Gastrocnemius medialis (tissue), 4 donors: ENCODE data around the gene ETDC. TPM values are rescaled to one million over a fixed set of nuclear protein-coding genes. Genes with fewer than 3 reads are reported as not detected.

ENCODE experiments used
- ATAC-seq, 2 donors: fragments of 150-250 bp; one replicate each; pipeline ENCODE4 v1.9.1; 2016
- DNase-seq, 2 donors: peaks; one replicate each; pipeline ENCODE4 v3.0.0-alpha.2; 2019
- H3K27ac ChIP-seq, 4 donors: fragments of 200-600 bp; sonication (generic); 1 replicate in 1 of 4; 2 replicates in 3 of 4; pipeline ENCODE4 v1.5.1; 2016 to 2018; ENCODE audit warnings: mild to moderate bottlenecking in 2 of 4, moderate library complexity in 1 of 4
- H3K27me3 ChIP-seq, 3 donors: fragments of 200-600 bp; sonication (generic) in 2 of 3; 1 replicate in 1 of 3; 2 replicates in 2 of 3; pipeline versions ENCODE4 v1.5.1 to v1.6.0; 2016 to 2019; ENCODE audit warnings: mild to moderate bottlenecking in 1 of 3, moderate library complexity in 1 of 3
- H3K36me3 ChIP-seq, 2 donors: fragments of 200-600 bp; sonication (generic) in 1 of 2; one replicate each; pipeline ENCODE4 v1.5.1; 2017 to 2018
- H3K4me1 ChIP-seq, 2 donors: fragments of 200-600 bp; sonication (generic) in 1 of 2; one replicate each; pipeline ENCODE4 v1.5.1; 2016 to 2017; ENCODE audit warnings: mild to moderate bottlenecking in 2 of 2
- H3K4me3 ChIP-seq, 4 donors: fragments of 200-600 bp; sonication (generic) in 3 of 4; 1 replicate in 1 of 4; 2 replicates in 3 of 4; pipeline ENCODE4 v1.5.1; 2016 to 2019; ENCODE audit warnings: mild to moderate bottlenecking in 2 of 4
- H3K9me3 ChIP-seq, 3 donors: fragments of 200-600 bp; sonication (generic) in 2 of 3; 1 replicate in 1 of 3; 2 replicates in 2 of 3; pipeline ENCODE4 v1.5.1; 2016 to 2019
- POLR2A ChIP-seq, 2 donors: fragments of 450-650 bp; IDR thresholded peaks; one replicate each; pipeline ENCODE4 v1.6.1; 2017; ENCODE audit warnings: antibody characterized with exemption in 2 of 2, mild to moderate bottlenecking in 2 of 2, moderate library complexity in 2 of 2
- in situ Hi-C, 4 donors: fragments of 200-750 bp; cut with MboI; loops; one replicate each; pipeline versions ENCODE4 v1.15.0 to v1.8.0; 2017; ENCODE audit warnings: low sequenced_read_pairs in 4 of 4
- intact Hi-C: fragments of 100-400 bp; cut with DNase I; formaldehyde crosslinking; loops from one replicate; pipeline ENCODE4 v1.15.1; 2023; ENCODE audit warnings: low total_unique reads
- total RNA-seq, 4 donors: library from RNA; depleted of rRNA; stranded (reverse); fragments of >200 nt; gene quantifications; one replicate each; pipeline versions ENCODE4 v1.1.0 to v1.2.3, GENCODE V29; 2016
- TF ChIP-seq, protein P1 (sequence below), 5 experiments: fragments of 450-650 bp in 3 of 5; fragments of 200-600 bp in 2 of 5; sonication (generic) in 2 of 5; IDR thresholded peaks in 4 of 5; conservative IDR thresholded peaks in 1 of 5; 1 replicate in 4 of 5; 2 replicates in 1 of 5; pipeline ENCODE4 v1.5.1; 2016 to 2019; ENCODE audit warnings: antibody characterized with exemption in 5 of 5, mild to moderate bottlenecking in 3 of 5, moderate library complexity in 3 of 5

Gene ETDC
- total RNA-seq, 4 donors from 2014 or later, result not detected

DNA sequence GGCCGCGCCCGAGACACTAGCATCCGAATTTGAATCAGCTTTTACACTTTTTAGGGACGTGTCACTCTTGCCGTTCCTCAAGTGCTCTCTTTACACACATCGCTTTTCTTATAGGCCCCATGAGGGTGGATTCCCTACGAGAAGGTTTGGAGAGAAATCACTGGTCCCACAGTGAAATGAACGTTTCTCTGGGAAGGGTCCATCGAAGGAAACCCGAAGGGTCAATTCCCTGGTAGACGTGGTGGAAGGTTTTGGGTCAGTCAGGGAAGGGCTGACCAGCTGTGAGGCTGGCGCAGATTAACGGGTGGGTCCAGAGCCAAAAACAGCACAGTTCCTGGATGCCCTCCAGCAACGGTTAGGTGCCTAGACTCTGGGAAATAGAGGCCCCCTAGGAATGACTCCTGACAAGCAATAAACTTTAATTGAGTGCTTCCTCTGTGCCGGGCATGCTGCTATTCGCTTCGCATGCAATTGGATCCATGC lies 35.9 kb downstream of the ETDC start:
- H3K27ac ChIP-seq, result peak overlapping the region; percentile 96 to 97 (median 96)
- H3K4me1 ChIP-seq, result peaks cover 24 to 26% of the 10 kb centered on the region in 2 donors
- intact Hi-C loops (no loop called here), in situ Hi-C loops (no loop called here)
- no peak for TF ChIP-seq POLR2A (IDR thresholded peaks at IDR 0.05)
- TF ChIP-seq, protein P1, sequence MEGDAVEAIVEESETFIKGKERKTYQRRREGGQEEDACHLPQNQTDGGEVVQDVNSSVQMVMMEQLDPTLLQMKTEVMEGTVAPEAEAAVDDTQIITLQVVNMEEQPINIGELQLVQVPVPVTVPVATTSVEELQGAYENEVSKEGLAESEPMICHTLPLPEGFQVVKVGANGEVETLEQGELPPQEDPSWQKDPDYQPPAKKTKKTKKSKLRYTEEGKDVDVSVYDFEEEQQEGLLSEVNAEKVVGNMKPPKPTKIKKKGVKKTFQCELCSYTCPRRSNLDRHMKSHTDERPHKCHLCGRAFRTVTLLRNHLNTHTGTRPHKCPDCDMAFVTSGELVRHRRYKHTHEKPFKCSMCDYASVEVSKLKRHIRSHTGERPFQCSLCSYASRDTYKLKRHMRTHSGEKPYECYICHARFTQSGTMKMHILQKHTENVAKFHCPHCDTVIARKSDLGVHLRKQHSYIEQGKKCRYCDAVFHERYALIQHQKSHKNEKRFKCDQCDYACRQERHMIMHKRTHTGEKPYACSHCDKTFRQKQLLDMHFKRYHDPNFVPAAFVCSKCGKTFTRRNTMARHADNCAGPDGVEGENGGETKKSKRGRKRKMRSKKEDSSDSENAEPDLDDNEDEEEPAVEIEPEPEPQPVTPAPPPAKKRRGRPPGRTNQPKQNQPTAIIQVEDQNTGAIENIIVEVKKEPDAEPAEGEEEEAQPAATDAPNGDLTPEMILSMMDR (IDR thresholded peaks at IDR 0.05 in 4 of 5, conservative IDR thresholded peaks at IDR 0.05 in 1 of 5), result no peak
- DNase-seq (peak; percentile 7 to 23), ATAC-seq (peak in 1 of 2 donors; percentile 9)
- H3K27me3 ChIP-seq, result no peaks in the 10 kb centered on the region
- no peaks in the 10 kb centered on the region for H3K9me3 ChIP-seq
- H3K36me3 ChIP-seq, result peaks cover 0 to 2% of the 10 kb centered on the region in 2 donors
- peak overlapping the region; percentile 71 to 82 (median 76) for H3K4me3 ChIP-seq

DNA sequence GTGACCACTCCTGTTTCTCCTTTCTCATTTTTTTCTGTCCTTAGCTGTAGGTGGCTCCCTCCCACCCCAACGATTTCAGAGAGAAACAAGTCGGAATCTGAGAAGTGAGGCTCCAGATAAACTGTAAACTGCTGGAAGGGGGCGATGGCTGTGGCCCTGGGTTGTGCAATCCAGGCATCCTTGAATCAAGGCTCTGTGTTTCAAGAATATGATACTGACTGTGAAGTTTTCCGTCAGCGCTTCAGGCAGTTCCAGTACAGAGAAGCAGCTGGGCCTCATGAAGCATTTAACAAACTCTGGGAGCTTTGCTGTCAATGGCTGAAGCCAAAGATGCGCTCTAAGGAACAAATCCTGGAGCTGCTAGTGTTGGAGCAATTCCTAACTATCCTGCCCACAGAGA lies 37.7 kb downstream of the ETDC start:
- TF ChIP-seq, protein P1 (IDR thresholded peaks at IDR 0.05 in 4 of 5, conservative IDR thresholded peaks at IDR 0.05 in 1 of 5), result no peak
- TF ChIP-seq POLR2A (IDR thresholded peaks at IDR 0.05), result no peak
- H3K9me3 ChIP-seq, result no peaks in the 10 kb centered on the region
- peaks cover 0 to 11% of the 10 kb centered on the region in 2 donors for H3K36me3 ChIP-seq
- H3K4me3 ChIP-seq, result no peak overlapping the region
- H3K4me1 ChIP-seq, result peaks cover 8 to 13% of the 10 kb centered on the region in 2 donors
- intact Hi-C loops (no loop called here), in situ Hi-C loops (no loop called here)
- no peak overlapping the region for H3K27ac ChIP-seq
- DNase-seq (no peak), ATAC-seq (no peak)
- H3K27me3 ChIP-seq, result no peaks in the 10 kb centered on the region

DNA sequence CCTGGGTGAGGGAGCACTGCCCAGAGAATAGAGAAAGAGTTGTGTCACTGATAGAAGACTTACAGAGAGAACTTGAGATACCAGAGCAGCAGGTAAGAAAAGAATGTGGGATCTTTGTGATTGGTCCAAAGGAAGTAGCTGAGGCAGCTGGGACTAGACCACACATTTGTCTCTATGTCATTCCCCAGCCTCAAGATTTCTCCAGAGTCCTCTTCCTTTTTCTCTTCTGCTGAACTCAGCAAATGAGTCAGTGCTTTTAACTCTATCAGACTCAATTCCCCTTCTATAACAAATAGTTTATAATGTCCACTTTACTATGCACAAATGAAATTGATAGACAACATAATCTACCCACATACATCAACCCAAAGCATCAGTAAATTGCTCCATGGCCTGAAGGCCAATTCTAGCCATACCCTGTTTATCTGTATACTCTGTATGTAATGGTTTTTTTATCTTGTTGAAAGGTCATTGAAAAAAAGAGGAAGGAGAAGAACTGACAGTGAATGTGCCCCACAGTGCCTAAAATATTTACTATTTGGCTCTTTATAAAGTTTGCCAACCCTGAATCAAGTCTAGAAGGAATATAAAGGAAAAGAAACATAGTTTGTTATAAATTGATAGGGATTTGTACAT lies 38.2 kb downstream of the ETDC start:
- intact Hi-C loops (no loop called here), in situ Hi-C loops (no loop called here)
- no peak overlapping the region for H3K27ac ChIP-seq
- TF ChIP-seq, protein P1 (IDR thresholded peaks at IDR 0.05 in 4 of 5, conservative IDR thresholded peaks at IDR 0.05 in 1 of 5), result no peak
- no peak for TF ChIP-seq POLR2A (IDR thresholded peaks at IDR 0.05)
- ATAC-seq, result no peak
- DNase-seq, result no peak
- H3K36me3 ChIP-seq, result peaks cover 0 to 11% of the 10 kb centered on the region in 2 donors
- H3K4me3 ChIP-seq, result no peak overlapping the region
- no peaks in the 10 kb centered on the region for H3K9me3 ChIP-seq
- H3K27me3 ChIP-seq, result no peaks in the 10 kb centered on the region
- peaks cover 3 to 8% of the 10 kb centered on the region in 2 donors for H3K4me1 ChIP-seq

DNA sequence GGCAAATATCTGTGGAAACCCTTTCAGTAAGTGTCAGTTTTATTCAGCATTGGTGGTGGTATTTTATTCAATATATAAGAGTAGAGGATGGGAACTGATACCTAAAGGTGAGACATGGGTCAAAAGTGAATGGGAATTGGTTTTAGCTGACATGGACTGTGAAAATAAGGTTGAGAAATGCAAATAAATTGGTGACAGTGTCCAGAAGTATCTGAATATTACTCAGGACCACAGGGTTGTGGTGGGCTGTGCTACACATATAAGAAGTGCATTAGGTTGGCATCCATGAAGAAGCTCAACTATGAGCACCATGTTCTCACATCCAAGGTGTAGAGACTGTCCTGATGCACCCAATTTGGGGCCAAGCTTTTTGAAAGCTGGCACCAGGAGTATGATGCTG lies 45.0 kb downstream of the ETDC start:
- ATAC-seq (no peak), DNase-seq (no peak)
- Histone ChIP-seq H3K36me3 (peaks cover 0 to 11% of the 10 kb centered on the region in 2 donors), H3K9me3 (no peaks in the 10 kb centered on the region), H3K27me3 (no peaks in the 10 kb centered on the region), H3K4me3 (no peak overlapping the region), H3K27ac (no peak overlapping the region), H3K4me1 (no peaks in the 10 kb centered on the region)
- in situ Hi-C loops, result no loop called here
- intact Hi-C loops, result no loop called here
- TF ChIP-seq, protein P1 (IDR thresholded peaks at IDR 0.05 in 4 of 5, conservative IDR thresholded peaks at IDR 0.05 in 1 of 5), result no peak
- no peak for TF ChIP-seq POLR2A (IDR thresholded peaks at IDR 0.05)

Other genes with a start within 250 kb of the ETDC start
- gene SMIM10L2B, start 210.8 kb upstream of the ETDC start, total RNA-seq, result under 1 TPM in 3 of 4 donors, not detected in 1; 0.15 to 0.81 (median 0.35) TPM
- not detected for gene ETDB, start 189.0 kb upstream of the ETDC start, total RNA-seq
- gene CT55, start 138.1 kb upstream of the ETDC start, total RNA-seq, result not detected
- not detected for gene ETDA, start 57.4 kb upstream of the ETDC start, total RNA-seq
- 1 to 10 TPM; 4.7 to 5.8 (median 5.2) TPM for gene ZNF75D, start 34.6 kb downstream of the ETDC start, total RNA-seq
- 1 to 10 TPM; 1.7 to 4.2 (median 3.3) TPM for gene ZNF449, start 35.3 kb downstream of the ETDC start, total RNA-seq
- gene SMIM10L2A, start 112.5 kb downstream of the ETDC start, total RNA-seq, result under 1 TPM in 2 of 4 donors, not detected in 2; 0.04 to 0.05 TPM
- gene INTS6L, start 211.2 kb downstream of the ETDC start, total RNA-seq, result 1 to 10 TPM in 2 of 4 donors, under 1 TPM in 2; 0.19 to 1.6 (median 0.93) TPM